GM15510 (cell line): ENCODE measurements around the gene C11orf54.

Experiments
- POLR2A ChIP-seq: IDR thresholded peaks from 3 replicates; pipeline ENCODE4 v1.6.1; 2011; ENCODE audit warnings: borderline replicate concordance; ENCODE audit not compliant: insufficient read length; ENCODE audit errors: extremely low read depth

C11orf54 gene

DNA sequence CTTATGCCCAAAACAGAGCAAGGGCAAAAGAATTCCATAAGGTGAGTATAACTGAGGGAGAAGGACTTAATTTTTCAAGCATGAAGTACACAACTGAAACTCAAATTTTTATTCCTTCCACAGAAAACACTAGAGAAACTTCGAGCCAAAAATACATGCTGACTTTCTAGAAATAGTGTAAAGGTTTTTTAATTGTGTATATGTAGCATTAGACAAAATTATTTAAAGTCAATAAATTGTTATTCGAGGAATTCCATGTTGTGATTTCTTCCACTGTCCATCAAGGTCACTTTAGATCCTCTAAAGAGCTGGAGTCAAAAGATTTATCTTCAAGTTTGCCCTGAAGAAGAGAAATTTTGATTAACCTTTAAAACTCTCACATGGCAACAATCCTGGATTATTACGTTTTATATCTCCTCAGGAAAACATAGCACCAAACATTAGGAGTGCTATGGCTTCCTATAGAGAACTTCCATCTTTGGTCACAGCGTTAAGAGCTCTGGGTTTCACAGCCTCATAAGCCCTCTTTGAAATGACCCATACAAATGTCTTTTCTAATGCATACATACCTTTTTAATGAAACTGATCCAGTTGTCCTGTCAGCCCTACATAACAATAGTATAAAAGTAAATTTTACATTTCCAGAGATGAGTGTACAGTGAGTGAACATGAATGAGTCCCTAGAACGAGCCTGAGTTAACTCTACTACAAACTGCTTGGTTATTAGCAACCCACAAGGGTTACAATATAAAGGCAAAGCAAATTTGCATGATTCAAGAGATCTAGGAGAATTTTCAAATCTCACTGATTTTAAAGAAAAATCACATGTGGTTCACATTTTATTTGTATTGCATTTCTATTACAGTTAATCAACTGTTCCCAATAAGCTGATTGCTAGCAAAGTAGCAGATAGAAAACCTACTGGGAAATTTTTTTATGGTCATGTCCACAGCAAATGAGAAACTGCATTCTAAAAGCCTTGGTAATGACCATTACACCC, 11.1 kb upstream of the C11orf54 start:
- TF ChIP-seq POLR2A, result no peak

DNA sequence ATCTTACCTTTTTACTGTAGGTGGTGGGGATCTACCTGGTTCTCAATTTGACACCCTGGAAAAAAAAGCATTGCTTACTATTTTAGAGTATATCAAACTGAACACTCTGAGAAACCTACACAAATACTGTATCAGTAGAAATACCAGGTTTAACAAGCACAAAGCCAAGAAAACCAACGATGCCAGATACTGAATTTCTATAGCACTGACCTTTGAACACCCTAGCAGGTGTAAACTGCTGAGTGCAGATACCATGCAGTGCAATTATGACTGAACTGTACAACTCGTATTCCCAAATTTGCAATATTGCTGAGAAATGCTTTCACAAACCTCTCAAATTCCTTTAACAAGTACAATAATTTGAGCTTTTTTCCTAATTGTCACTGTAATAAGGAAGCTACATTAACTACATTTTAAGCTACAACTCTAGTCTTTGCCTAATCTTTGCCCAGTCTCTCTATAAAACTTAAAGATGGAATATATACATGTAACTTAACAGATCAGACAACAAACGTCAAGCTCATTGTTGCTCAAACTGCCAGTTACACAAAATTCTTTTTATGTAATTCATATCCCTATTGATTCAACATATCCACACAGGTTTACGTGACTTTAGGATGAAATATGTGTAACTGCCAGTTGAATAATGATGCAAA, 9.1 kb upstream of the C11orf54 start:
- TF ChIP-seq POLR2A, result no peak

DNA sequence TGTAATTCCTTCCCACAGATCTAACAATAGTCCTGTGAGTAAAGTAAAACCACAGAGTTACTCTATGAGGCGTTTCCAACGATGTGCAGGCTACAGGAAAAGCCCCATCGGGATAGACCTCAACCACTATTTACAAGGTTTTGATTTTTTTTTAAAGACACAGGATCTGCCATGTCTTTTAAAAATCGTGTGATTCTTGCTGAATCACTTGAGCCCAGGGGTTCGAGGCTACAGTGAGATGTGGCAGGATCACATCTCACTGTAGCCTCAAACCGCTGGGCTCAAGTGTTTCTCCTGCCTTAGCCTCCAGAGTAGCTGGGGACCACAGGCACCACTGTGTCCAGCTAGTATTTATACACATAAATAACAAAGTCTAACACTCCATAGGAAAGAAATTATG, 8.0 kb upstream of the C11orf54 start:
- no peak for TF ChIP-seq POLR2A

DNA sequence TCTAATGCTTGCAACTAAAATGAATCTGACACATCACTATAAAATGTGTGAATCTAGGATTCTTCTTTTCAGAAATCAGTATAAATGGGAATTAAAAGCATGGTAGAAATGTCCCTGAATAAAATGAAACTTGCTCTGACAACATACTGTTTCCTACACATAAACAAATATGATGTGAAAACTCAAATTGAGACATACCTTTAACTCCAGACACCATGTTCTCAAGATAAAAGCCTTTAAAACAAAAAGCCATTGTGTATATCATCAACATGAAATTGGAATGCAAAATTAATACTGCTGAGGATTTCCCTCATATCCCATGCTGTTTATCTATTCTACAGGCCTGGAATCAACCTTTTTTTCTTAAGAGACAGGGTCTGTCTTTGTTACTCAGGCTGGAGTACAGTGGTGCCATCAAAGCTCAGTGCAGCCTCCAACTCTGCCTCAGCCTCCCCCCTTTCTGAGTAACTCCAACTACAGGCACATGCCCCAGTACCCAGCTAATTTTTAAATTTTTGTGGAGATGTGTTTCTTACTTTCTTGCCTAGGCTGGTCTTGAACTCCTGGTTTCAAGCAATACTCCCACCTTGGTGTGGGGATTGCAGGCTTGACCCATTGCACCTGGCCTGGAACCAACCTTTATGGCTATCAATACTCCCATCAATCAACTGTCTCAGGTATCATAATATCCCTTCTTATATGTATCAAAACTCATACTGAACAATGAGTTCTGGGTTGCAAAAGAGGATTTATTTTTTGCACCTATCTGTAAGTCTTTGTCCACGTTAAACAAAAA, 6.8 kb upstream of the C11orf54 start:
- TF ChIP-seq POLR2A, result no peak

DNA sequence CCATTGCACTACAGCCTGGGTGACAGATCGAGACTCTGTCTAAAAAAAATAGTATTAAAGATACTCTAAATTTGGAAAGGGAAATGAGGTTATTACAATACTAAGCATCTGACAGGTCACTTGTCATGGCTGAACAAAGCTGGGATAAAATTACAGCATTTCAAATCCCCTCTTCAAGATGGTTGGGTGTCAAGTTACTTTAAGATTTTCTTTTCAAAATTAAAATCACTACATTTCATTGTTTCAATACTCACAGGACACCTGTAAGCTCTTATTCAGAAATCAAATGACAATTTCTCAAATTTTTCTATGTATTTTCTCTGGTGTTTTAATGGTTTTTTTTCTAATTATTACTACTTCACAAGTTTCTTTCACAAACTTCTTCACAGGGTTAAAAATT, 5.8 kb upstream of the C11orf54 start:
- no peak for TF ChIP-seq POLR2A

DNA sequence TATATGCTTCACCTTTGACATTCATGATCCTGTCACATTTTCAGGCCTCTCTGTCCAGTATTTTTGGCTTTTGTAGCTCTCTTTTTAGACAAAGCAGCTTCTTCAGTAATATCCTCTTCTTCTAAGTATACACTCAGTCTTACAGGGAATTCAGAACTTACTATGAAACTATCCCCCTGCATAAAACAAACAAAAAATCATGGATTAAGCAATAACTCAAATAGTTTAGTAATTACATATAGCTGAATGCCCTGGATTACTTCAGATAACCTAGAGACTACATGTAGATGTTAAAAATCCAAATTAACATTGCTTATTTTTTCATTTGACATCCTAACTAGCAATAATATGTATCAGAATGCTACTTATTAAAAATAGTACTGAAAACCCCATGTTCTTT, 5.3 kb upstream of the C11orf54 start:
- no peak for TF ChIP-seq POLR2A

DNA sequence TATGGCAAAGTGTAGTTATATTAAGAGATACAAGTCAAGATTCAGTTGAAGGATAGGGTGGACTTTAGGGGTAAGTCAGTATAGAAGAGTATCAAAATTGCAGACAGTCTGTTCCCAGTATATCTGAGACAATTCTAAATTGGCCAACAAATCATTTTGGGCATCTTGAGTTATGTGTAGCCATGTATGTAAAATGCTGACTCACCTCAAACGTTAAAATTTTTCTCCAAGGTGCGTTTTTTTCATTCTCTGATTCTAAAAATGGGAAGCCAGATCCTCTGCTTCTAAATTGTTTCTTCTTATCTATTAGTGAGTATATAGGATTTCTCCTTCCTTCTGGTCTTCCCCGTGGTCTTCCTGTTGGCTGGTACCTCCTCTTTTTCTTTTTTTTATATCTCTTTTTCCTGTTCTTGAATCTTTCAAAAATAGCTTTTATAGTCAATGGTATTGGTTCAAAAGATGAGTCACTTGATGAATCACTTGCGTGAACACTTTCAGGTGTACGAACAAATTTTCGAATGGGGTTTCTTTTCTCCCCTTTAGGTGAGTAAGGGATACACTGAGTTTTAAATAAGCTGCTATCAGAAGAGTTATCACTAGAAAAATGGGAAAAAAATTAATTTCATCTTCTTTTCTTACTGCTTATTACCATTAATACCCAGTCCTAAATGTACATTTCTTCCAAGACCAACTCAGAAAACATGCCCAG, 3.4 kb upstream of the C11orf54 start:
- TF ChIP-seq POLR2A, result no peak

DNA sequence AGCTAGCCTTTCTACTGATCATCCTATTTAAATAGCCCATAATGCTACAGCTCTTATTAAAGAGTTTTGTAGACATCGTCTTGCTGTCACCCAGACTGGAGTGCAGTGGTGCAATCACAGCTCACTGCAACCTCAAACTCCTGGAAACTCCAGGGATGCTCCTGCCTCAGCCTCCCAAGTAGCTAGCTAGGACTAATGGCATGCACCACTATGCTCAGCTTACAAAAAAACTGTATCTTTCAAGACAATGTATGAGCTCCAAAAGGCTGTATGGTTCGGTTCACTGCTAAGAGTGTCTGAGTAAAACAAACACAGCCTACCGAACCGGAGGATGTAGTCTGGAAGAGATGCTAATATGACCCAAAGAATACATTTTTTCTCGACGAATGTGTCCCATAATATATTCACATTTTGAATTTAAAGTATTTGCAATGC, 2.8 kb upstream of the C11orf54 start:
- TF ChIP-seq POLR2A, result no peak

DNA sequence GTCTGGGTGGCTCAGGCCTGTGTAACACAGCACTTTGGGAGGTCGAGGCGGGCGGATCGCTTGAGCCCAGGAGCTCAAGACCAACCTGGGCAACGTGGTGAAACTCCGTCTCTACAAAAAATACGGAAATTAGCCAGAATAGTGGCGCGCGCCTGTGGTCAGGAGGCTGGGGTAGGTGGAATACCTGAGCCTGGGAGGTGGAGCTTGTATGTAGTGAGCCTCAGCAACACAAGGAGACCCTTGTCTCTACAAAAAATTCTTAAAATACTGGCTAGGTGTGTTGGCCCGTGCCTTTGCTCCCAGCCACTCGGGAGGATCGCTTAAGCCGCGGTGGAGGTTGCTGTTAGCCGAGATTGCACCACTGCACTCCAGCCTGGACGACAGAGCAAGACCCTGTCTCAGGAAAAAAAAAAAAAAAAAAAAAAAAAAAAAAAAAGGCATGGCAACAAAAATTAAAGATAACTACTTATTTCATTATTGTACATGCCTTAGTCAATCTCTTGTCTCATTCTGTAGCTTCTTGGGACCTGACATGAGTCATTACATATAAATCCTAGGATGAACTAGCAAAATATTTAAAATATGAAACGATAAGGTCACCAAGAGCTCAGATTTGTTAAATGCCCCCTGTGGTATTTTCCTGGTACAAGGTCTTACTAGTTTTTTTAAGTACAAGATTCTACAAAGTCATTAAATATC, 1.3 kb upstream of the C11orf54 start:
- TF ChIP-seq POLR2A, result peak; percentile 10

DNA sequence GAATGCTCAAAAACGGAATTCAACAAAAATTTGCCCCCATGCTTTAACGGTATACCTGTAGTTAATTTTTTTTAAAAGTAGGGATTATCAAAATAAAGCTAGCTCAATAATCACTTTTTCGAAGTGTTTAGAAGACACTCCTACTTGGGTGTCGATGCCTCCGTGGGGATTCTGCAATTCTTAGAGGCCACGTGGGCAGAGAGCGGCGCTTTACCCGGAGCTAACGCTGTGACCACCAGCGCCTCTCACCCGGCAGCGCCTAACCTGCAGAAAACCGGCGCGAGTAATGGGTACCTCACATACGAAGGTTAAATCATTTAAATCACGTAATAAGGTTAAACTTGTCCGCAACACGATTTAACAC, 760 bp upstream of the C11orf54 start:
- TF ChIP-seq POLR2A, result no peak

DNA sequence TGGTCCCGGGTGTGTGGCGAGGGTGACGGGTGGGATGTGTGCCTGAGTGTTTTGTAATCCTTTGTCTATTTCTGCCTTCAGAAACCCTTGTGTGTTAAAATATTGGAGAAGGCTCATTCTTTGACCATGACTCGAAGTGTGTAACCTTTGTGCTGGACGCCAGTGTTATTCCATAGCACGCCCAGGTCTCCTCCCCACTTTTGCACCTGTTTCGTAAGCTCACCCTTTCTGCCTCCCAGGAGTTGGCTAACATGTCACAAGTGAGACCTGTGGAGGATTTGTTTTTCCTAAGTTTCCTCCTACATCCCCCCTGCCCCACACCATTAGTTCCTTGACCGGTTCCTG, 382 bp downstream of the C11orf54 start:
- no peak for TF ChIP-seq POLR2A

DNA sequence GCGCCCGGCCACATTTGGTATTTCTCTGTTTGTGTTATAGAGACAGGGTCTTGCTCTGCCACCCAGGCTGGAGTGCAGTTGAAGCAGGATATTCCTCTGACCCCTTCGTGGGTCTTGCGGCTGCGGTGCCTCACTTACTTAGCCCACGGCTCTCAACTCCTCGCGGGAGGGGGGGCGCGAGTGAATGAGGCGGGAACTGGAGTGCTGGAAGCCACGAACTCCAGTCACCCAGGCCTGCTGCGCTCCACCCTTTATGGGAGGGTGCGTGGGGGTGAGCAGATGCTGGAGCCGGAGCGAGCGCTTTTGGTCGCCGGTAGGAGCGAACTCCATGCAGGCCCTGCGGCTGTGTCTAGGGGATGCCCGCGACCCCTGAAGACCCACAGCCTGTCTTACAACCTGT, 1.8 kb downstream of the C11orf54 start:
- TF ChIP-seq POLR2A, result no peak

DNA sequence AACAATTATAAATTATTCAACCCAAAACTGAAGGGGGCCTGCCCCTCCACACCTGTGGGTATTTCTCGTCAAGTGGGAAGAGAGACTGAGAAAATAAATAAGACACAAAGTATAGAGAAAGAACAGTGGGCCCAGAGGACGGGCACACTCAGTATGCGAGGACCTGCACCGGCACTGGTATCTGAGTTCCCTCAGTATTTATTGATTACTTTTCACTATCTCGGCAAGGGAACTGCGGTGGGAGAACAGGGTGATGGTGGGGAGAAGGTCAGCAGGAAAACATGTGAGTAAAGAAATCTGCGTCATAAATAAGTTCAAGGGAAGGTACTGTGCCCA, 3.2 kb downstream of the C11orf54 start:
- TF ChIP-seq POLR2A, result no peak

DNA sequence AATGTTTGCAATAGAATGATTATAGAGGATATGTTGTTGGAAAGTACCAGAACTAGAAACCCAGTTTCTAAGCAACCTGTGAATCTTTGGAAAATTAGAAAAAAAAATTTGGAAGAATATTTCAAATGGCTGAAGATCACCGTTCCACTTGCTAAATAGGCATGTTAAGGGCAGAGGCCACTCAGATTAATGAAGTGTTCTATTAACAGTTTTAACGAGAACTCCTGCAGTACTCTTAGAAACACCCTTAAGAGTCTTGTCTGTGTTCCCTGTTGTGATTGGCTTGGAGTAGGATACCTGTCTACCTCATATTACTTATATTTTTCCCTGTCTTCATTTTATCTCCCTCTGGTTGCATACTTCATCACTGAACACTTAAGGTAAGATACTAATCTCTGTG, 4.6 kb downstream of the C11orf54 start:
- no peak for TF ChIP-seq POLR2A
